ENCODE measurements around the gene TMEM125. TPM values are rescaled to one million over a fixed set of nuclear protein-coding genes. Genes with fewer than 3 reads are reported as not detected.

Gene TMEM125
- total RNA-seq = under 1 TPM in 1 of 2 donors, not detected in 1; 0.63 TPM

- no peaks in the 10 kb centered on the region for H3K27me3 ChIP-seq (replicated peaks; ENCODE audit: insufficient read depth)
- H3K9me3 ChIP-seq = no peaks in the 10 kb centered on the region
- H3K36me3 ChIP-seq = no peaks in the 10 kb centered on the region
- TF ChIP-seq CTCF (IDR thresholded peaks at IDR 0.05) = no peak
- DNase-seq (ENCODE audit: low spot score) (no peak), ATAC-seq (ENCODE audit: insufficient number of reproducible peaks, low FRiP score, low read depth) (no peak)
- H3K4me3 ChIP-seq = no peak within 1 kb of the TSS
- H3K27ac ChIP-seq = no peak within 1 kb of the TSS
- no peaks in the 10 kb centered on the region for H3K4me1 ChIP-seq (ENCODE audit: control insufficient read depth in 1 of 2, low read depth in 2 of 2)
Observed at GRCh38 chr1:43269627-43270375, at the start of gene TMEM125. Gene TMEM125 (plus strand): TSS chr1:43269983. CDS start chr1:43272723, 2,740 bp downstream.

- DNase-seq (ENCODE audit: low spot score) = no peak
- Histone ChIP-seq H3K27me3 (replicated peaks; ENCODE audit: insufficient read depth) (no peaks in the 10 kb centered on the region), H3K4me3 (no peak overlapping the region), H3K9me3 (no peaks in the 10 kb centered on the region), H3K36me3 (no peaks in the 10 kb centered on the region), H3K27ac (no peak overlapping the region), H3K4me1 (ENCODE audit: control insufficient read depth in 1 of 2, low read depth in 2 of 2) (no peaks in the 10 kb centered on the region)
- no peak for ATAC-seq (ENCODE audit: insufficient number of reproducible peaks, low FRiP score, low read depth)
- TF ChIP-seq CTCF (IDR thresholded peaks at IDR 0.05) = no peak
Observed at GRCh38 chr1:43220905-43221778, 48.6 kb upstream of the TMEM125 start.

- Histone ChIP-seq H3K9me3 (no peaks in the 10 kb centered on the region), H3K27ac (no peak overlapping the region), H3K27me3 (replicated peaks; ENCODE audit: insufficient read depth) (no peaks in the 10 kb centered on the region), H3K4me3 (no peak overlapping the region), H3K4me1 (ENCODE audit: control insufficient read depth in 1 of 2, low read depth in 2 of 2) (no peaks in the 10 kb centered on the region), H3K36me3 (no peaks in the 10 kb centered on the region)
- TF ChIP-seq CTCF (IDR thresholded peaks at IDR 0.05) = no peak
- ATAC-seq (ENCODE audit: insufficient number of reproducible peaks, low FRiP score, low read depth) (no peak), DNase-seq (ENCODE audit: low spot score) (no peak)
Observed at GRCh38 chr1:43221797-43222196, 48.0 kb upstream of the TMEM125 start.

GRCh38 chr1:43222879-43223278, 46.9 kb upstream of the TMEM125 start:
- DNase-seq (ENCODE audit: low spot score) (no peak), ATAC-seq (ENCODE audit: insufficient number of reproducible peaks, low FRiP score, low read depth) (no peak)
- no peak for TF ChIP-seq CTCF (IDR thresholded peaks at IDR 0.05)
- H3K4me1 ChIP-seq (ENCODE audit: control insufficient read depth in 1 of 2, low read depth in 2 of 2) = no peaks in the 10 kb centered on the region
- no peaks in the 10 kb centered on the region for H3K9me3 ChIP-seq
- H3K36me3 ChIP-seq = no peaks in the 10 kb centered on the region
- H3K27me3 ChIP-seq (replicated peaks; ENCODE audit: insufficient read depth) = no peaks in the 10 kb centered on the region
- no peak overlapping the region for H3K4me3 ChIP-seq
- no peak overlapping the region for H3K27ac ChIP-seq

- no peak for ATAC-seq (ENCODE audit: insufficient number of reproducible peaks, low FRiP score, low read depth)
- no peaks in the 10 kb centered on the region for H3K27me3 ChIP-seq (replicated peaks; ENCODE audit: insufficient read depth)
- no peaks in the 10 kb centered on the region for H3K4me1 ChIP-seq (ENCODE audit: control insufficient read depth in 1 of 2, low read depth in 2 of 2)
- H3K9me3 ChIP-seq = no peaks in the 10 kb centered on the region
- H3K4me3 ChIP-seq = no peak overlapping the region
- H3K36me3 ChIP-seq = no peaks in the 10 kb centered on the region
- no peak overlapping the region for H3K27ac ChIP-seq
- no peak for DNase-seq (ENCODE audit: low spot score)
- TF ChIP-seq CTCF (IDR thresholded peaks at IDR 0.05) = no peak
Observed at GRCh38 chr1:43225168-43225567, 44.6 kb upstream of the TMEM125 start.

Measured in thoracic aorta (tissue), 2 donors.